Prostate gland (tissue), 2 donors: ENCODE data around the gene ADGB.
"Not testable (repeated sequence)": the region's sequence is repeated elsewhere in the genome, so short reads cannot be mapped to it uniquely, and the experiment has no call there.

ENCODE experiments used
- CTCF ChIP-seq, 4 experiments: fragments of 200-600 bp in 2 of 4; fragments of 450-650 bp in 2 of 4; sonication (generic) in 2 of 4; IDR thresholded peaks; 1 replicate in 3 of 4; 2 replicates in 1 of 4; pipeline ENCODE4 v1.5.1; 2016 to 2019; ENCODE audit warnings: antibody characterized with exemption in 4 of 4, mild to moderate bottlenecking in 2 of 4, moderate library complexity in 2 of 4
- POLR2A ChIP-seq: fragments of 450-650 bp; IDR thresholded peaks from one replicate; pipeline ENCODE4 v1.6.1; 2016; ENCODE audit warnings: antibody characterized with exemption, mild to moderate bottlenecking
- POLR2AphosphoS5 ChIP-seq: sonication (generic); formaldehyde crosslinking; IDR thresholded peaks from one replicate; pipeline ENCODE4 v1.6.1; 2017; ENCODE audit warnings: antibody characterized with exemption

- not testable (repeated sequence) for TF ChIP-seq CTCF (IDR thresholded peaks at IDR 0.05); POLR2AphosphoS5; POLR2A
Measured at GRCh38 chr6:146854521-146855255, 255.9 kb downstream of the ADGB start.
